Activated CD4-positive, alpha-beta T cell treated with anti-CD3 and anti-CD28 coated beads, Interleukin-2, amount 50 U/mL, for 16 hours (primary cell): ENCODE results near the gene SDHA.
A peak's percentile ranks its signal among the peaks of the same experiment; 100 is the strongest.
"Not testable (repeated sequence)": the region's sequence is repeated elsewhere in the genome, so short reads cannot be mapped to it uniquely, and the experiment has no call there.

ENCODE experiments used
- DNase-seq: peaks from one replicate; pipeline ENCODE4 v3.0.0-alpha.2; 2020

The SDHA gene

GRCh38 chr5:264338-264737, 46.2 kb downstream of the SDHA start:
- no peak for DNase-seq

- peak; percentile 21 for DNase-seq
Measured at GRCh38 chr5:266311-267026, 48.3 kb downstream of the SDHA start.

GRCh38 chr5:267716-268115, 49.6 kb downstream of the SDHA start:
- no peak for DNase-seq

GRCh38 chr5:270340-270739, 52.2 kb downstream of the SDHA start:
- DNase-seq = no peak

GRCh38 chr5:271828-272167, 53.7 kb downstream of the SDHA start:
- DNase-seq = not testable (repeated sequence)

DNA sequence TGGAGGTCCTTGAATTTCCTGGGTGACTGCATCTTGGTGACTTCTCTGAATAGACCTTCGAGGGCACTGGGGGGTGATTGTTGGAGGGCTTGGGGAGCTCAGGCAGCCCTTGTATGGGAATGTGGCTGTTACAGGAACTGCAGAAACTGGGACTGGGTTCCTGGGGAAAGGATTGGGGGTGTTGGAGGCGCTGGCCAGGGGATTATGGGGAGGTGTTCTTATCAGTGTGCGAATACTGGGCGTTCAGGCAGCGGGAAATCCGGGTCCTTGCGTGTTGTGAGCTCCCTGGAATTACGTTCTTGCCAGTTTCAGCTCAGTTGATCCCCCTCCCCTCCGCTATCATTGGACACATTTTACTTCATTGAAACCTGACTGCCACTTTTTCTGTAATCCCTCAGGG, 55.0 kb downstream of the SDHA start:
- not testable (repeated sequence) for DNase-seq

DNA sequence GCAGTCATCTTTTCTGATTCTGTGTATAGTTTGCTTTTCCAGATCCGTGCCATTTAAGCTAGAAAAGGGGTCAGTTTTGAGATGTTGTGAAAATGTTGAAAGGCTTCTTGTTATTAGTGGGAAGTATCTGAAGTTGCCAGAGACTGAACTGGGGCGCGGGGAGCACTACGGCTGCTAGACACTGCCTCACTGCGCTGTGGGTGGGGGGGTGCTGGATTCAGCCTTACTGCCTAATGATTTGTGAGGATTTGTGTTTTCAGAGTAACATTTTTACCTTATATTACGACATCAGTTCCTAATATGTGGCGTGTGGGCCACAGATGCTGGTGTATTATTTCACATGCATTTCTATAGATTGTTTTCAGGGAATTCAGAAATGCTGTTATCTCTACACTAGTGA, 55.4 kb downstream of the SDHA start:
- DNase-seq = not testable (repeated sequence)

DNA sequence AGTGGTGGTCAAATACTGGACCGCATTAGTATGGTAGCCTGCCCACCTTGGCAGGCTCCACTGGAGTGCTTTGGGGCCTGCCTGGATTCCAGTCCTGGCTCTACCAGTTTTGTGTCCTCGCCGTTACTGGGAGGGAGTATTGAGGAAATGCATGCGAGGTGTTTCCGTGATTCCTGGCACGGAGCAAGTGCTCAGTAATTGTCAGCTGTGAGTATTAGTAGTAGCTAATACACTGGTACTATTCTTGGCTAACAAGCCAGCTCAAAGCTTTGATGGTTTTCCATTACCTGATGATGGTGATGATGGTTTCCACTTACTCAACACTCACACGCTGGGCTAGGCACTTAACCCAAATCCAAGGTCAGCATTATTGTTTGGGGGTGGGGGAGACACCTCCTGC, 56.2 kb downstream of the SDHA start:
- DNase-seq = not testable (repeated sequence)

DNA sequence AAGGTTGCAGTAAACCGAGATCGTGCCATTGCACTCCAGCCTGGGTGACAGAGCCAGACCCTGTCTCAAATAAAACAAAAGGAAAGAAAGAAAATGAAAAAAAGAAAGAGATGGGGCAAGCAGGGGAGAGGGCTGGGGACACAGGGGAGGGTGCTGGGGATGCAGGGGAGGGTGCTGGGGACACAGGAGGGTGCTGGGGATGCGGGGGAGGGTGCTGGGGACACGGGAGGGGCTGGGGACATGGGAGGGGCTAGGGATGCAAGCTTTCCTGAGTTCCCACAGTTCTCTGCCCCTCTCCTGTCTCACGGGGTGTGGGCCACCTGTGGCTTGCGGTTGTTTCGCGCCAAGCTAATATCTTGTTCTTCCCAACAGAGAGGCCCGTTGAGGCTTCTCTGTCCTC, 60.5 kb downstream of the SDHA start:
- DNase-seq = no peak

- DNase-seq = not testable (repeated sequence)
Measured at GRCh38 chr5:279051-279665, 61.0 kb downstream of the SDHA start.

DNA sequence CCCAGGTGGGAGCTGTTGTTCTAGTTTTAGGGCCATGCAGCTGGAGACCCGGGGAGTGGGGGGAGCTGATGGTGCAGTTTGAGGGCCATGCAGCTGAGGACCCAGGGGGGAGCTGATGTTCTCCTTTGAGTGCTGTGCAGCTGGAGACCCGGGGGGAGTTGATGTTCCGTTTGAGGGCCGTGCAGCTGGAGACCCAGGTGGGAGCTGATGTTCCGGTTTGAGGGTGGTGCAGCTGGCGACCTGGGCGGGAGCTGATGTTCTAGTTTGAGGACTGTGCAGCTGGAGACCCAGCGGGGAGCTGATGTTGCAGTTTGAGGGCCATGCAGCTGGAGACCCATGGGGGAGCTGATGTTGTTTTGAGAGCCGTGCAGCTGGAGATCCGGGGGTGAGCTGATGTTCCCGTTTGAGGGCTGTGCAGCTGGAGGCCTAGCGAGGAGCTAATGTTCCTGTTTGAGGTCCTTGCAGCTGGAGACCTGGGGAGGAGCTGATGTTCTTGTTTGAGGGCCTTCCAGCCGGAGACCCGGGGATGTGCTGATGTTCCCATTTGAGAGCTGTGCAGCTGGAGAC, 68.0 kb downstream of the SDHA start:
- no peak for DNase-seq

- not testable (repeated sequence) for DNase-seq
Measured at GRCh38 chr5:290200-290599, 72.1 kb downstream of the SDHA start.

- not testable (repeated sequence) for DNase-seq
Measured at GRCh38 chr5:291345-291744, 73.2 kb downstream of the SDHA start.

GRCh38 chr5:294788-295187, 76.7 kb downstream of the SDHA start:
- DNase-seq = not testable (repeated sequence)

- DNase-seq = not testable (repeated sequence)
Measured at GRCh38 chr5:296207-296606, 78.1 kb downstream of the SDHA start.

- DNase-seq = peak; percentile 51
Measured at GRCh38 chr5:296954-297353, 78.8 kb downstream of the SDHA start.

DNA sequence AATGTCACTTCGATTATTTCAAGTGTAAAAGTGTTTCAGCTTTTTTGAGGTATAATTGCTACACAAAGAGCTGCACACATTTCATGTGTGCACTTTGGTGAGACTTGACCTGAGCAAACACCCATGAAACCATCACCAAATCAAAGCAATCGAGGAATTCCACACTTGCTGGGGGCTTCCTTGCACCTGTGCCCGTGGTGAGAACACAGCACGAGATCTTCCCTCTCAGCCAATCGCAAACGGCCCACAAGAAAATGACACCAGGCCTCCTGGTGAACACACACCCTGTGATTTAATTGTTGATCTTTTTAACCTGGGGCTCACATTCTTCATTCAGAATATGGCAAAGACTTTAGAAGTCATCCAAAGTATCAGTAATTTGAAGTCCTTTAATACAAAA, 79.3 kb downstream of the SDHA start:
- not testable (repeated sequence) for DNase-seq

- DNase-seq = not testable (repeated sequence)
Measured at GRCh38 chr5:297991-298736, 80.0 kb downstream of the SDHA start.

- no peak for DNase-seq
Measured at GRCh38 chr5:298737-299125, 80.6 kb downstream of the SDHA start.

DNA sequence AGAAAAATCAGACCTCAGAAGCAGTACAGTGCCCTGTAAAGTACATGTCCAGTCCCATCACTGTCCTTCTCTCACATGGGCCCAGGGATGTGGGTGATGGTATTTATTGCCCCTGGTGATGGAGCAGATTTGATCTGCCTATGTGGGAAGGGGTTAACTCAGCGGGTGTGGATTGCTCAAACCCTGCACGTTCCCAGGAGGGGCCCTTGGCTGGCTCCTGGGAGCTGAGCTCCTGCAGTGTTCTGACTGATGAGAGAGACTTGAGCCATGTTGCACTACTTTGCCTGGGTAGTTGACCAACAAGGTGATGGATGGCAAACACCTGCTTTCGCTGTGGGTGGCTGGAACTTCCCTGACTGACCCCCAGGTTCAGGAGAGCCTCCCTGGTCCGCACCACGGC, 81.8 kb downstream of the SDHA start:
- DNase-seq = not testable (repeated sequence)

DNA sequence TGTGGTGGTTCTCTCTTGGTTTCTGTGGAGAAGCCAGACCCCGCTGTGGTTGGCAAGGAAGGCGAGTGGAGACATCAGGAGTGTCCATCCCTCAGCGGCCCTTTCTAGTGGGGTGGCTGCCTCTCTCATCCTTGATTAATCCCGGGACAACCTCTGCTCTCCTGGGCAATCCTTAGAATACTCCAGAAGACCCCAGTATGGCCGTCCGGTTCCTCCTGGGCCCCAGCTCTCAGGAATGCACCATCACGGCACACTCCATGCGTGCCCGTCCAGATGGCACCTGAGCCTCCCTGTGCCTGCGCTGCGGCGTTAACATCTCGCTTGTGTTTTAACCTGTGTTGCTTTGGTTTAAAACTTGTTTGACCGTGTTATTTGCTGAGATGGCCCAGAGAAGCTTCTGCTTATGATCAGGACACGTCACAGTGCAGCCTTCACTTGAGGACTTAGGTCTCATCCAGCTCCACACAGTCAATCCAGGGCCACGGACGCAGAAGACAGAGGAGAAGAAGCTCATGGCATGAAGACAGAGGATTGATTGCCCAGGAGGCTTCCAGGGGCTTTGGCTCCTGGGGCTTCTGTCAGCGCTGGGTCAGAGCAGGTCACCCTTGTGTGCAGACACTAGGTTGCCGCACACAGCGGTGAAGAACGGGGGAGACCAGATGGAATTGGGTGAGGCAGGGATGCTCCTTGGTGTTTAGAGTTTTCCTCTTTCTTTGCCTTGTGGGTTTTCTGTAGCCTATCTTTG, 82.7 kb downstream of the SDHA start:
- DNase-seq = not testable (repeated sequence)

DNA sequence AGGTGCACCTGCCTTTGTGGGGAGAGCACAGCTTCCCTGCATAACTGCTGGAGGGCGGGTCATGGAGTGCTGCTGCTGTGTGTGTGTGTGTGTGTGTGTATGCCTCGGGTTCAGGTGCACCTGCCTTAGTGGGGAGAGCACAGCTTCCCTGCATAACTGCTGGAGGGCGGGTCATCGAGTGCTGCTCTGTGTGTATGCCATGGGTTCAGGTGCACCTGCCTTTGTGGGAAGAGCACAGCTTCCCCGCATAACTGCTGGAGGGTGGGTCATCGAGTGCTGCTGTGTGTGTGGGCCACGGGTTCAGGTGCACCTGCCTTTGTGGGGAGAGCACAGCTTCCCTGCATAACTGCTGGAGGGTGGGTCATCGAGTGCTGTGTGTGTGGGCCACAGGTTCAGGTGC, 84.3 kb downstream of the SDHA start:
- not testable (repeated sequence) for DNase-seq

DNA sequence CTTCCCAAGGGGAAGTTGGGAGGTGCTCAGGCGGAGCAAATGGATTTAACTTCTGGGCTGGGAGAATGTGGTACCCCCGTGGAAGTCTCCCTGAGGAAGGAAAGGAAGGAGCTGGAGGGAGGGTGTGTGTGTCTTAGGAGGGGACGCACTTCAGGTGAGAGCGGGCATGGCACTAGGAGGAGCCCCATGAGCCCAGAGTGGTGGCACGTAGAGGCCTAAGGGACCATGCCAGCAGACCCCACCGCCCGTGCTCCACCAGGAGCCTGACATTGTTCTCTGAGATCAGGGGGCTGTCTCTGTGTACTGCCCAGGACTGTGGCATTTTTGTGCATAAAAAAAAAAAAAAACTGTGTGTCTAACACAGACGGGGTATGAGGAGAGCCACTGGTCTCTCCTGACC, 84.8 kb downstream of the SDHA start:
- no peak for DNase-seq
